Activated CD4-positive, alpha-beta T cell treated with anti-CD3 and anti-CD28 coated beads for 24 hours (primary cell): ENCODE measurements around the gene APPBP2.
"Not testable (repeated sequence)": the region's sequence is repeated elsewhere in the genome, so short reads cannot be mapped to it uniquely, and the experiment has no call there.

Experiments used
- DNase-seq, 2 donors: peaks; one replicate each; pipeline ENCODE4 v3.0.0-alpha.2; 2020; ENCODE audit warnings: low read depth in 2 of 2

The APPBP2 gene

GRCh38 chr17:60525685-60526514, at the start of gene APPBP2:
Gene APPBP2, minus strand, starts transcription at chr17:60526242. Its CDS starts 311 bp downstream, at chr17:60525931.
- peak; percentile 43 to 54 for DNase-seq

- no peak for DNase-seq
These were observed 47.4 kb upstream of the APPBP2 start for GRCh38 chr17:60573236-60574051.

- no peak for DNase-seq
These were observed 39.2 kb upstream of the APPBP2 start for GRCh38 chr17:60565233-60565632.

GRCh38 chr17:60563743-60564142, 37.7 kb upstream of the APPBP2 start:
- DNase-seq = no peak

- no peak for DNase-seq
These were observed 36.4 kb upstream of the APPBP2 start for GRCh38 chr17:60562421-60562820.

GRCh38 chr17:60560860-60561257, 34.8 kb upstream of the APPBP2 start:
- no peak for DNase-seq

- no peak for DNase-seq
These were observed 34.2 kb upstream of the APPBP2 start for GRCh38 chr17:60559995-60560859.

- DNase-seq = no peak
These were observed 33.6 kb upstream of the APPBP2 start for GRCh38 chr17:60559659-60559994.

- no peak for DNase-seq
These were observed 31.8 kb upstream of the APPBP2 start for GRCh38 chr17:60557805-60558204.

GRCh38 chr17:60555786-60556185, 29.7 kb upstream of the APPBP2 start:
- no peak for DNase-seq

GRCh38 chr17:60554377-60554788, 28.3 kb upstream of the APPBP2 start:
- no peak for DNase-seq

GRCh38 chr17:60552255-60552654, 26.2 kb upstream of the APPBP2 start:
- not testable (repeated sequence) for DNase-seq

- no peak for DNase-seq
These were observed 22.9 kb upstream of the APPBP2 start for GRCh38 chr17:60548990-60549389.

- no peak for DNase-seq
These were observed 19.6 kb upstream of the APPBP2 start for GRCh38 chr17:60545465-60546191.

- DNase-seq = no peak
These were observed 16.0 kb upstream of the APPBP2 start for GRCh38 chr17:60542071-60542470.

- no peak for DNase-seq
These were observed 14.4 kb upstream of the APPBP2 start for GRCh38 chr17:60540460-60540859.

GRCh38 chr17:60539807-60540206, 13.8 kb upstream of the APPBP2 start:
- no peak for DNase-seq

- no peak for DNase-seq
These were observed 12.7 kb upstream of the APPBP2 start for GRCh38 chr17:60538726-60539125.

GRCh38 chr17:60535382-60536279, 9.6 kb upstream of the APPBP2 start:
- no peak for DNase-seq

- no peak for DNase-seq
These were observed 8.6 kb upstream of the APPBP2 start for GRCh38 chr17:60534613-60535157.
